IMR-90 (cell line): ENCODE results near the gene FSIP1. TPM values are rescaled to one million over a fixed set of nuclear protein-coding genes. Genes with fewer than 3 reads are reported as not detected.

ENCODE experiments used
- ATAC-seq: fragments of 200-7000 bp; cut with Tn5 transposase; 2 replicates; pipeline ENCODE4 v1.9.1; 2020; ENCODE audit warnings: low read depth, mild to moderate bottlenecking, moderate library complexity
- BruUV-seq: library from RNA; stranded (reverse); fragments of 400-500 nt; replicated peaks from 2 replicates; lab custom pipeline; 2021; lab: Mats Ljungman, UMichigan
- CTCF ChIA-PET: fragments of 300-600 bp; formaldehyde crosslinking; extraction: SDS; loops from one replicate; lab custom pipeline; 2021; ENCODE audit warnings: antibody characterized with exemption; lab: Yijun Ruan, JAX
- POLR2A ChIA-PET: fragments of 300-600 bp; sonication (Branson Sonifier 250); formaldehyde crosslinking; loops from one replicate; lab custom pipeline; 2022; ENCODE audit warnings: antibody characterized with exemption; ENCODE audit not compliant: unreplicated experiment; lab: Charles Lee
- DNase-seq: peaks from one replicate; pipeline ENCODE4 v3.0.0; 2013
- H2AFZ ChIP-seq: replicated peaks from 2 replicates; pipeline ENCODE3; 2013; ENCODE audit warnings: low read length, mild to moderate bottlenecking; ENCODE audit not compliant: poor library complexity
- H2AK5ac ChIP-seq: 2 replicates; pipeline ENCODE4 v1.6.1; 2013; ENCODE audit warnings: low read depth, low read length, inconsistent platforms
- H2AK9ac ChIP-seq: replicated peaks from 2 replicates; pipeline ENCODE3; 2013; ENCODE audit warnings: mild to moderate bottlenecking, low read depth, low read length, moderate library complexity; ENCODE audit not compliant: poor library complexity
- H2BK120ac ChIP-seq: 2 replicates; pipeline ENCODE4 v1.6.1; 2013; ENCODE audit warnings: low read depth, low read length, inconsistent platforms
- H2BK15ac ChIP-seq: 3 replicates; pipeline ENCODE4 v1.6.1; 2013; ENCODE audit warnings: low read depth, low read length, inconsistent platforms
- H2BK20ac ChIP-seq: 2 replicates; pipeline ENCODE4 v1.6.1; 2013; ENCODE audit warnings: low read depth, mild to moderate bottlenecking, inconsistent platforms, low read length, moderate library complexity
- H2BK5ac ChIP-seq: 2 replicates; pipeline ENCODE4 v1.6.1; 2013; ENCODE audit warnings: mild to moderate bottlenecking, low read depth, low read length, inconsistent platforms; ENCODE audit not compliant: poor library complexity, severe bottlenecking
- H3K14ac ChIP-seq: replicated peaks from 2 replicates; pipeline ENCODE4 v1.6.1; 2013; ENCODE audit warnings: low read depth, low read length, inconsistent platforms
- H3K18ac ChIP-seq: 2 replicates; pipeline ENCODE4 v1.6.1; 2013; ENCODE audit warnings: low read depth, low read length, control low read depth
- H3K23ac ChIP-seq: 2 replicates; pipeline ENCODE4 v1.6.1; 2013; ENCODE audit warnings: low read depth, low read length, inconsistent platforms
- H3K27ac ChIP-seq: 2 replicates; pipeline ENCODE4 v1.5.1; 2013; ENCODE audit warnings: mild to moderate bottlenecking, control low read depth, low read length; ENCODE audit not compliant: insufficient read depth
- H3K27me3 ChIP-seq: 2 replicates; pipeline ENCODE4 v1.6.1; 2013; ENCODE audit warnings: low read length; ENCODE audit not compliant: control insufficient read depth, insufficient read depth
- H3K36me3 ChIP-seq: 2 replicates; pipeline ENCODE4 v1.6.1; 2013; ENCODE audit warnings: low read length, mixed read lengths; ENCODE audit not compliant: control insufficient read depth, insufficient read depth
- H3K4ac ChIP-seq: 2 replicates; pipeline ENCODE4 v1.6.1; 2013; ENCODE audit warnings: low read depth, low read length, inconsistent platforms
- H3K4me1 ChIP-seq: 2 replicates; pipeline ENCODE4 v1.6.1; 2013; ENCODE audit warnings: low read length, mixed read lengths; ENCODE audit not compliant: control insufficient read depth, insufficient read depth
- H3K4me2 ChIP-seq: 2 replicates; pipeline ENCODE4 v1.6.1; 2013; ENCODE audit warnings: low read depth, mild to moderate bottlenecking, control low read depth, low read length, moderate library complexity
- H3K4me3 ChIP-seq: 2 replicates; pipeline ENCODE4 v1.5.1; 2013; ENCODE audit warnings: low read depth, mild to moderate bottlenecking, control low read depth, low read length, moderate library complexity; ENCODE audit not compliant: insufficient read depth
- H3K56ac ChIP-seq: 2 replicates; pipeline ENCODE4 v1.6.1; 2013; ENCODE audit warnings: low read length, inconsistent platforms; ENCODE audit not compliant: insufficient read depth; ENCODE audit errors: extremely low read depth
- H3K79me1 ChIP-seq, 2 experiments: 2 replicates each; pipeline ENCODE4 v1.6.1; 2013; ENCODE audit warnings: low read length in 2 of 2, inconsistent platforms in 1 of 2, low read depth in 1 of 2
- H3K9ac ChIP-seq: 2 replicates; pipeline ENCODE4 v1.6.1; 2013; ENCODE audit warnings: low read depth, low read length, control low read depth
- H3K9me1 ChIP-seq: 2 replicates; pipeline ENCODE4 v1.6.1; 2013; ENCODE audit warnings: low read length, inconsistent platforms; ENCODE audit not compliant: insufficient read depth
- H3K9me3 ChIP-seq: 2 replicates; pipeline ENCODE4 v1.6.1; 2013; ENCODE audit warnings: low read length; ENCODE audit not compliant: control insufficient read depth, insufficient read depth
- H4K20me1 ChIP-seq: 2 replicates; pipeline ENCODE4 v1.6.1; 2013; ENCODE audit warnings: low read length, inconsistent platforms; ENCODE audit not compliant: insufficient read depth
- H4K5ac ChIP-seq: 2 replicates; pipeline ENCODE4 v1.6.1; 2013; ENCODE audit warnings: mild to moderate bottlenecking, low read depth, low read length, control low read depth
- H4K8ac ChIP-seq, 2 experiments: 2 replicates each; pipeline ENCODE4 v1.6.1; 2013; ENCODE audit warnings: low read depth in 2 of 2, low read length in 2 of 2, control low read depth in 1 of 2, inconsistent platforms in 1 of 2
- H4K91ac ChIP-seq: 2 replicates; pipeline ENCODE4 v1.6.1; 2013; ENCODE audit warnings: low read depth, low read length, inconsistent platforms; ENCODE audit not compliant: insufficient read depth
- MAZ ChIP-seq: IDR thresholded peaks from 2 replicates; pipeline ENCODE4 v1.6.1; 2012; ENCODE audit warnings: low read depth, mild to moderate bottlenecking, low read length, improper control_type of control experiment, moderate library complexity, borderline replicate concordance
- NFE2L2 ChIP-seq: fragments of 150-350 bp; IDR thresholded peaks from 2 replicates; pipeline ENCODE4 v1.6.1; 2016; ENCODE audit warnings: low read depth, mild to moderate bottlenecking, low read length
- POLR2A ChIP-seq: IDR thresholded peaks from 2 replicates; pipeline ENCODE4 v1.6.1; 2012; ENCODE audit warnings: mild to moderate bottlenecking, low read depth, low read length
- RAD21 ChIP-seq: IDR thresholded peaks from 2 replicates; pipeline ENCODE4 v1.6.1; 2012; ENCODE audit warnings: low read length, improper control_type of control experiment
- WGBS, 2 experiments: methylation state at CpG; one replicate each; pipeline versions ENCODE4 v1.1.5 to v1.1.7; 2013; ENCODE audit warnings: missing lambda C conversion rate in 2 of 2; ENCODE audit not compliant: insufficient read length in 1 of 2; ENCODE audit errors: extremely low coverage in 2 of 2; 5-methylcytosine and 5-hydroxymethylcytosine counted together
- dilution Hi-C: fragments of 300-500 bp; cut with HindIII; formaldehyde crosslinking; loops from one replicate; pipeline ENCODE4 v1.14.3; 2018; ENCODE audit warnings: low sequenced_read_pairs; ENCODE audit not compliant: unreplicated experiment
- in situ Hi-C: fragments of 300-500 bp; cut with MboI; formaldehyde crosslinking; loops from 3 replicates; pipeline ENCODE4 v1.14.3; 2019; ENCODE audit warnings: low sequenced_read_pairs, inconsistent platforms, mixed read lengths
- intact Hi-C: fragments of 100-400 bp; cut with micrococcal nuclease; formaldehyde crosslinking; loops from 2 replicates; pipeline ENCODE4 v1.10.0; 2022
- polyA plus RNA-seq, 3 experiments: library from polyadenylated mRNA; depleted of rRNA; stranded (reverse); fragments of >200 nt; gene quantifications; 2 replicates each; pipeline ENCODE4 v1.2.3, GENCODE V29; 2012; ENCODE audit warnings: low replicate concordance in 1 of 3
- total RNA-seq: library from RNA; depleted of rRNA; stranded (reverse); fragments of >200 nt; gene quantifications from 2 replicates; pipeline ENCODE4 v1.2.3, GENCODE V29; 2012

Gene FSIP1
- total and polyA plus RNA-seq, 2 of the 4 experiments (the other 2 are of a cell fraction), result 0.10 to 0.18 TPM

DNA sequence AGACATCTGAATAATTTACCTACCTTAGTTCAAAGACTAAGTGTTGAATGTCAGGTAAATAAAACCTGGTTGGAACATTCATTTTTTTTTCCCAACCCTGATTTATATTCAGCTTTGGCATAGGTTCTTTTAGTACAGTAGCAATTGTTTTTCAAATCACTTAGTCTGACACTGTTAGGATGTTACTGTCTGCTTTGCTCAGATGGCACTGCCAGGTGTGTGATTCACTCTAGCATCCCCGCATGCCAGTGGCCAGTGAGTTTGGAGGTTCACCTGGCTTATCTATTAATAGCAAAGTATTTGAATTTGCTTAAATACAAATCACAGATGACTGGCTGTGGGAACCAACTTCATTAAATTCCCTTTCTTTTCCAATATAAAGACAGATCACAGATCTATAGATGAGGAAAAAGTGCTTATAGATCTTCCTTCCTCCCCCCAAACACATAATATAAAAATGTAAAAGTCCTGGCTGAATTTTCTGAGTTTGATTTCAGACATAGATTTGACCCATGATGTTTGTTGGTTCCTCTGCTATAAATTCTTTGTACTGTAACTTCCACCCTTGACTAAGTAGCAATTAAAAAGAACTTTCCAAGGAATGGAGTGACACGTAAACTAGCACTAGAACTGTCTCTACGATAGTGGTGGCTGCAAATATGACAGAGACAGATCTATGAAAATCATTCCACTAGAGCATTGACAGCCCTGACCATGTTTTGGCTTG is 197.8 kb downstream of the FSIP1 start (continued):
- TF ChIP-seq MAZ, result no peak
- TF ChIP-seq NFE2L2, result no peak
- TF ChIP-seq POLR2A, result no peak

DNA sequence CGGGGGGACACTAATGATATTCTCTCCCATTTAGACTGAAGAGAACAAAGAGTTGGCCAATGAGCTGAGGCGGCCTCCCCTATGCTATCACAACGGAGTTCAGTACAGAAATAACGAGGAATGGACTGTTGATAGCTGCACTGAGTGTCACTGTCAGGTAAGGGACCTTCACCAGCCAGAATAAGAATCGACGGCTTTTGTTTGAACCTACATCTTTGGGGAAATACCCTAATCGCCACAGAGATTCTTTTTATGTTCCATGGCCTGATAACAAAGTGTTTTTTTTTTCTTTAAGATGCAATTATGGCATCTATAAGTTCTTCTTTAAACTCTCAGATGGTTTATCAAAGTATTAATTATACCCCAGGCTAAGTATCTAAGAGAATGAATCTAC is 198.4 kb downstream of the FSIP1 start:
- no peak for ATAC-seq
- Histone ChIP-seq H2AFZ (peak overlapping the region; percentile 15), H2AK5ac (no peak overlapping the region), H4K5ac (no peak overlapping the region), H4K91ac (no peak overlapping the region), H3K23ac (0 out of 2 replicates have a peak overlapping the region, but pooled peaks have one; percentile 1), H3K9me1 (peaks cover 7% of the 10 kb centered on the region; the same call in 1 of the 2 replicates), H3K9ac (peak overlapping the region; percentile 85), H2BK120ac (no peak overlapping the region), H3K4me3 (peak overlapping the region; percentile 80), H3K14ac (peak overlapping the region; percentile 34), H4K20me1 (peaks cover 83% of the 10 kb centered on the region), H3K18ac (no peak overlapping the region), H3K36me3 (peaks cover 70% of the 10 kb centered on the region), H3K9me3 (no peaks in the 10 kb centered on the region), H2BK15ac (no peak overlapping the region), H3K79me1 (peaks cover 4 to 71% of the 10 kb centered on the region in 2 experiments; a peak in 3 of 4 replicates), H3K56ac (no peak overlapping the region), H4K8ac (no peak overlapping the region), H2BK5ac (peak overlapping the region; percentile 3), H3K4me2 (peak overlapping the region; percentile 63), H3K4ac (no peak overlapping the region), H2AK9ac (peak overlapping the region; percentile 67), H3K4me1 (no peaks in the 10 kb centered on the region), H3K27ac (peak overlapping the region; percentile 1; the same call in 1 of the 2 replicates), H2BK20ac (no peak overlapping the region), H3K27me3 (no peaks in the 10 kb centered on the region)
- in situ Hi-C loops (loop anchor here (5.0 kb wide), 4 partner anchors 412 to 877 kb away; no protein-coding TSS in a partner anchor), dilution Hi-C loops (no loop called here), intact Hi-C loops (loop anchor here (5.0 kb wide), 1 partner anchor 297 kb away; no protein-coding TSS in a partner anchor)
- DNase-seq, result no peak
- POLR2A ChIA-PET, result no interaction called here
- no TSS peak for BruUV-seq
- 83% methylated on average over 1 of the region's 7 CpGs; no CpG with 5 or more reads in 1 of the 2 experiments for WGBS, 2 experiments
- 0 out of 2 replicates have a peak, but pooled peaks have one; percentile 1 for TF ChIP-seq NFE2L2
- TF ChIP-seq RAD21, result no peak
- TF ChIP-seq POLR2A, result peak; percentile 14; the same call in 1 of the 2 replicates
- CTCF ChIA-PET, result no interaction called here
